Activated CD8-positive, alpha-beta memory T cell treated with anti-CD3 and anti-CD28 coated beads, Interleukin-2, amount 50 U/mL, for 24 hours (primary cell): ENCODE measurements around the gene MAGI1.

ENCODE experiments used
- DNase-seq: peaks from one replicate; pipeline ENCODE4 v3.0.0-alpha.2; 2020; ENCODE audit errors: extremely low read depth

The MAGI1 gene

DNA sequence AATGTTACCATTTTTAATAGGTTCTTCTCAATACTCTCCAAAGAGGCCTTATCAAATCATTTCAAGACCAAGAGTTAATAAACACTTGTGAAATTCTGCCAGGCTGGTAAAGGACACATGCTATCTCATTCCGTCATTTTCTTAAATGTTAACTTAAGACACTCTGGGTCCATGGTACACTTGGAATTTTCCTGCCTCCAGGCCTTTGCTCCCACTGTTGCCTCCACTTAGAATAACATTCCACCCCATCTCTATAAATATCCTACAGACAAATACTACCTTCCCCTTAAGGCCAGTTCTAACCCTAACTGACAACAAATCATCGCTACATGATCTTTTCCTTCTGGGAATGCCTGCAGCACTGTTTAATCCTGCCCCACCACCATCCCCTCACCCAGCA lies 24.1 kb downstream of the MAGI1 start:
- DNase-seq = no peak

DNA sequence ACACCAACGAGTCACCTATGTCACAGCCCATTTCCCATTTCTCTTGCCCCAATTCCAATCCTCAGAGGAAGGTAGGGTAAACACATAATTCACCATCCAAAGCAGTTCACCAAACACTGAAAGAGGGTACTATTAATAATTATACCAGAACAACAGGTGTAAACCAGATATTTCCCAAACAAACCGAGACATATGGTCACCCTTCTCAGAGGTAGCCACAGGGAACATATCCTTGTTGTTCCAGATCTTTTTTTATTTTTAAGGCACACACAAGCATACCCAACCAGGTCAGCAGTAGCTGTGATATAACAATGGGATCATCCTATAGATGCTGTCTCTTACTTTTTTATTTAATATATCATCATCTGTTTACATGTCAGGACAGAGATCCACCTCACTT lies 24.7 kb downstream of the MAGI1 start:
- DNase-seq = no peak

DNA sequence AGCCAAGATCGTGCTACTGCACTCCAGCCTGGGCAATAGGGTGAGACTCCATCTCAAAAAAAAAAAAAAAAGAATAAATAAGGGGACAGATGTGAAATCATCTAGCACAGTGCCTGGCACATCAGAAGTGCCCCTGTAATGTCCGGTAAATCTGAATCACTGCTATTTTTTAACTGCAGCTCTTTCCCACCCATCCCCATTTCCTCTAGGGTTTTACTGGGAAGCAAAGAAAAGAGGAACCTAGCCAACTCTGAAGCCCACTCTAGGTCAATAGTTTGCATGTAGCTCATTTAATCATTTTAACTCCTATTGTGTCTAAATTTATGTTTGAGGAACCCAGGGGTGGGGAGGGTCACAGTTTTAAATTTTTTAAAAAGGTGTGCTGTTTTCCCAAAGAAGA lies 26.0 kb downstream of the MAGI1 start:
- no peak for DNase-seq

DNA sequence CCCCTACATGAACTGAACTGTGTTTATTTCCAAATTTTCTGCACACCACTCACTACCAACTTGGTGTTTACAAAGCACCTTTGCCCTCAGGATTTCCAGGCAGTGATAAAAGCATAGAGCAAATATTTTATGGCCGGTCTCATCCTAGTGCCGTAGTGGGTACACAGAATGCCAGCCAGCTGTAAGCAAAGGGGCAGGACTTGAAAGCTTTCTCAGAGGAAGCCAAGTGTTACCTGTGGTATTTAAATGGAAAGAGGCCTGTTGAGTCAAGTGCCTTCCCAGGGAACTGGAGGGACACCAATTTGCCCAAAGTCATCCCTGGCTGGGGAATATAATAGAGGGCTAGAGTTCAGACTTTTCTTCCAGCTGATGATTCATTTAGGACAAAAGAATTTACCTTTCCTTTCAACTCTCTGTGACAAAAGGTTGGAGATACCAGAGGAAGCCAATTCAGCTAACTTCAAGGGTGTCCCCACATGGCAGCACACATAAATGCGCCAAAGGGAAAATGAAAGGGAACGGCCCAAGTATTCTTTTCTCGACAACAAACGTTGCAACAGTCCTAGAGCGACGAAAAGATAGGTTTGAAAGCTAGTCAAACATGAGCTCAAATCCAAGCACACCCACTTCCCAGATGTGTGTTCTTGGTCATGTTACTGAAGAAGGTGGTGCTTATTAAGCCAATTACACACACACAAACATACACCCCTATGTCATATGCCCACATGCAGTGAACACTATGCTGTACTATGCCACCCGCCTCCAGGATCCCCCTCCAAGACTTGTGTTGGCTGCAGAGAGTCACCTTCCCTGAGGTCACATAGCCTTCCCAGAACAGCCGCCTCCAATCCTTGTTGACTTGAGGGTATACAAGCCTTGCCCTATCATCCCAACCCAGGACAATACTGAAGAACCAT lies 27.7 kb downstream of the MAGI1 start:
- DNase-seq = no peak

DNA sequence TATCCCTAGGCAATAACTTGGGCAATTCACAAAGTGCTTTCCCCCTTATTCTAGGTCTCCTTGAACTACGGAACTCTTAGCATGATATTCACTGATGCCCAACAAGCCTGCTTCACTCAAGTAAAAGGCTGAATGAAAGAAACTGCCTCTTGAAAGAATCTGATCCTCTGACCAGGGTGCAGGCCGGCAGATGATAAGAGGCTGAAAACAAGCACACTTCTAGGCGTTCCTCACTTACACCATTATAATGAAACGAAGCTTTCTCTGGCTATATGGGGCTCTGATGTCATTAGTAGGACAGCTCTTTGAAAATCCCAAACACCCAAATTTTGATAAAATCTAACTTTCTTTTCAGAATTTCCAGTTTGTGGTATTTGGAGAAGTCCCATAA lies 28.4 kb downstream of the MAGI1 start:
- DNase-seq = no peak

DNA sequence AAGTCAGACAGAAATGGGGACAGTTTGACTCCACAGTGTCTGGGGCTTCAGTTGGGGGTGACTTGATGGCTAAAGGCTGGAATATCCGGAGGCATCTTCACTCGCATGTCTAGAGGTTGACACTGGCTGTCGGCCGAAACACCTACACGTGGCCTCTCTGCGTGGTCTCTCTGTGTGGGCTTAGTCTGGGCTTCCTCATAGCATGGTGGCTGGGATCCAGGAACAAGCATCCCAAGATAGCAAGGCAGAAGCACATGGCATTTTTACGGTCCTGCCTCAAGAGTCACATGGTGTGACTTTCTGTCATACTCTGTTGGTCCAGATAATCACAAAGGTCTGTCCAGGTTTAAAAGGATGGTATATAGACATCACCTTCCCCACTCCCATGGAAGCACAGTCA lies 34.5 kb downstream of the MAGI1 start:
- DNase-seq = no peak

DNA sequence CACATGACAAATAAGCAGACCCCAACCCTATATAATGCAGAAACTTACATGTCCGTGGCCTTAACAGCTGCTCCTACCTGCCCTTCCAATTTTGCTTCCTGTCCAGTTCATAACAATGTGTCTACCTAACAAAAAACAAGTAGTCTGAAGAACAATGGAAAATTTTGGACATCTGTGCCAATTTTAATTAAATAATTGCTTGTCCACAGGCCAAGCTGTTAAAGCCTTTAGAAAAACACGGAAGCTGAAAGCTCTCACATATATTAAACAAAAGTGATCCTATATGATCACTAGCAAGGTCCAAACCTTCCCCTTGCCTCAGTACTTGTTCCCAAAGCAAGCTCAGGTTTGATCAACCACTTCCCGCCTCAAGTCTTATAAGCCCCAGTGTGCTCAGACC lies 37.1 kb downstream of the MAGI1 start:
- no peak for DNase-seq

DNA sequence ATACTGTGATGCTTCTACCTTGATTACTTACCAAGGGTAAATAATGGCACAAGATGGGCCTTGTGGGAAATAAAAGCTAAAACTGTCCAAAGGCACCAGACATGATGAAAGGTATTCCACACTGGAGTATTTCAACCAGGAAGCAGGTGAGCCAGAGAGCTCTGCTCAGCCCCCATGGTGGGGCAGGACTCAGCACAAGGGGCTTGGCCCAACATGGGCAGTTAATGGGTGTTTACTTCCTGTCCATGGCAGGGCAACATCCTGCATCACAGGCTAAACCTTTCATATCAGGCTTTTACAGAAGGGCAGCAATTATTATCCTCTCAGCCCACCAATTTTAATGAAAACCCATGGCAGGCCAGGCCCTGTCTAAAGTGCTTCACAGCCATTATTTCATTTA lies 38.2 kb downstream of the MAGI1 start:
- no peak for DNase-seq

DNA sequence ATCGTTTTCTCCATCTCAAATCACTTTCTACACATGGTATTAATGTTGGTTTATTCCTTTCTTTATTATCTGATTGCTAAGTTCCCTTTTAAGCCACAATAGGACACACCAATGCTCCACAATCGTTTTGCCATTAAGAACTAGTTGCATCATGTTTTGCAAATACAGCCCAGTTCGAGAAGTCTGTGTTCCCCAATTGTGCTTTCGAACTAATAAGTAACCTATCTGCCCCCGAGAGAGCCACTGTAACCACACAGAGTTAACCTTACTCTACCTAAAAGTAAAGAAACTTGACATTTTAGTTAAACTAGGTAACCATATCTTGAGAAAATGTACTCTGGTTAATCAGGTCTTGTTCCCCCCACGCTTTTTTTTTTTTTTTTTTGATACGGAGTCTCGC lies 39.1 kb downstream of the MAGI1 start:
- no peak for DNase-seq

DNA sequence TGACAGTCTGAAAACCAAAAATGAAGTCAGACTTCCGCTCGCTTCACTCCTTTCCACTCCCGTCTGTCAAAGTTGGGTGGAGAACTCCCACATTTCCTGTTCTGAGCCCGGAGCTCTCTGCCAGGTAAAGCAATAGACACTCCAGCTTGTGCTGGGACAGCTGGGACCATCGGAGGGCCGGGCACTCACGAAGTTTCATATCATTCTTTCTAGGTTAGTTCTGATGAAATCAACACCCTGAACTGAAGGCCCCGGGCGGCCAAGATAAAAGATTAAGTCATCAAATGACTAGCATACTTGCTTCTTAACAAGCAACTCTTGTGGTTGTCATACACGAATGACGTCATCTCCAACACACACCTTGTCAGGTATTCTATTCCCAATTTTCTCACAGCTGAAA lies 42.1 kb downstream of the MAGI1 start:
- no peak for DNase-seq

DNA sequence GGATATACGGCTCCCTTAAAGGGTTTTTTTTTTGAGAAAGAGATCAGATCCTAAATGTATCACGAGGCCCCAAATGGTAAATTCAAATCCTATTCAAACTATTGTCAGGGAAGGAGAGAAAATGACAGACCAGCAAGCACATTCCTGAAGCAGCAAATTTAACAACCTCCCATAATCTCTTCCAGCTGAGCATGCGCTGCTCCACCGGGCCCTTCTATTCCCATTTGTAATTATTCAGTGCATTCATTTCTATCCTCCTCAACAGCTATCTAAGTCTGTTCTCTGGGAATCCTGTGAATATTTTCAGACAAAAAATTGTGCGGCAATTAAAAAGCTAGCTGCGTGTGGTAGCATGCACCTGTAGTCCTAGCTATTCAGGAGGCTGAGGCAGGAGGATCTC lies 43.2 kb downstream of the MAGI1 start:
- DNase-seq = no peak

DNA sequence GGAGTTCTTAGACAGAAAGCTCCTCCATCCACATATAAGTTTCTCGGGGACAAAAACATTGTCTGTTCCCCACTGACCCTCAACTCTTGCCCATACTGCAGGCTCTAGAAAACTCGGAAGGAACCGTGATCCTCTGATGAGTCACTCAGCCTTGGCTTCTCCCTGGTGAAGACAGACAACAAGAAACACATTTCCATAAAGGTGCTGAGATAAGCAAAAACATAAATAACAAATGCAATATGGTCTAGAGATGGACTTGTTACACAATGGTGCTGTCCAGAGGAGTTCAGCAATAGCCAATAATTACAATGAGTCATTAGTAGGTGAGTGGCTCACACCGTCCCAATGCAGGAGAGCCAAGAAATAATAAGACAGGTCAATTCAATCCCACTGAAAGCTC lies 43.7 kb downstream of the MAGI1 start:
- no peak for DNase-seq

DNA sequence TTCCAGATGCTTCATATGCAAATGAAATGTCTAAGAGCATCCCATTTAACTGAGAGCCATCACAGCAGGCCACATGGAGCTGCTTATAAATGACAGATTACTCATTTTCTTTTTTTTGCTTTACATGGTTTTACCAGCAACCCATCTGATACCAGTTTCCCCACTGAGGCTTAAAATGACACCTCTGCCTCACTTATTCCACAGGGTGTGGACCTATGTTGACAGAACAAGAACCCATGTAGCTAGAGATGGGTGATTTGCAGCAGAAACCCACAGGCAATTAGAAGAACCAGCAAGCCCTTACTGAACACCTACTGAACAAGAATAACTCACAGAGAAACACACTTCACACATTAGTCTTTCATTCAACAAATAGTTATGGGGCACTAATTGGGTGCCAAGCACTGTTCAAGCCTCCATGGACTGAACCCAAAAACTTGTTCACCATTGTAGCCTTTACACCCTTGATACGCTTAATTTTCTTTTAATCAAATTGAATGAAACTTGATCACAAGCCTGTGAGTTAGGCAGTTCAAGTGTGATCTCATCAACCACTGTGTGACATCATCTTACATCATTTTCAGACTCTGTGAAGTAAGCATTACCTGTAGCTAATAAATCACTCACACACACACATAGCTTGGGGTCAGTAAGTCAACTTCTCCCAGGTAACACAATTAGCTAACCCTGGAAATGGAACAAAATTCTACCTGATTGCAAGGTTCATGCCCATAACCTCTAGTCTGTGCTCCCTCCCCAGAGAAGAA lies 45.4 kb downstream of the MAGI1 start:
- no peak for DNase-seq

DNA sequence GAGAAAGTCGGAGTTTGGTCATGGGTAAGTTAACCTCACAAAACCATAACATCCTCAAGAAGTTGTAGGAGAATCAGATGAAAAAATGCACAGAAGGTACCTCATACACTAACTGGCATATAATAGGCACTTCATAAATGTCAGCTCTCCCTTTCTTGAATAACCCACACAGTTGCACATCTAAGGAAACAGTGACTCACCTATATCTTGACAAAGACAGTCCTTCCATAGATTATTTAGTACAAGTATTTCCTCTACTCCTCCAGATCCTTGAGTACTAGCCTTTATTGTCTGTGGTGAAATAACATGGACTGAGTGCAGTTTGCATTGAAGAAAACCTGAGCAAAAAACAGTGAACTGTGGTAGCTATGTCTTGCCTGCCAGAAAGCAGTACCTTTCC lies 46.6 kb downstream of the MAGI1 start:
- no peak for DNase-seq

DNA sequence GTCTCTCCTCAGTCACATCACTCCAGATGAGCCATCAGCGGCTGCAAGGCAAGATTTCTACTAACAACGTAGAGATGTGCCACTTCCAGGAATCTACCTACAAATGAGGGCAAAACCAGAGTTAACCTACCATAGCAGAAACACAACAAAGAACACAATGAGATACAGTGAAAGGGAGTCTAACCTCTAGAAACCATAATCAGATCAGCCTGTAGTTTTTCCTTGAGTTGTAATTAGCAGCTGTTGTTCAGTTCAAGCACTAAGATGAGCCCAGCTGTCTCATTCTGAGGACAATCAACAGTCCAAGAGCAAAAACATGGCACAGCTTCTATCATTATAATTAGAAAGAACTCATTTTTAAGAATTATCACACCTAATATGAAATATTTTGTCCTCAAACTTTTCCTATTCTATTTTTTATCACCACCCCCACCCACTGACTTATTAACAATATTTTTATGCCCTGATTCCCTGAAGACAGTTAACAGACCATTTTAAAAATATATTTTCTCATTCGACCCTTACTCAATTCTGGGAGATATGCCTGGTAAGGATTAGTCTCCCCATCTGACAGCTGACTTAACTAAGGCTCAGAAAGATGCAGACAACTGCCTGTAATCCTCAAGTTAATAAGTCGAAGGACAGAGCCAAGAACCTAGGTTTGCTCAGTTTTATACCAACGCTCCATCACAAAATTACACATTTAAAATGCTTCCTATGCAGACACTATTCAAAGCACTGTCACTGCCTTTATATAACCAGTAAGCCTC lies 50.1 kb downstream of the MAGI1 start:
- DNase-seq = no peak

DNA sequence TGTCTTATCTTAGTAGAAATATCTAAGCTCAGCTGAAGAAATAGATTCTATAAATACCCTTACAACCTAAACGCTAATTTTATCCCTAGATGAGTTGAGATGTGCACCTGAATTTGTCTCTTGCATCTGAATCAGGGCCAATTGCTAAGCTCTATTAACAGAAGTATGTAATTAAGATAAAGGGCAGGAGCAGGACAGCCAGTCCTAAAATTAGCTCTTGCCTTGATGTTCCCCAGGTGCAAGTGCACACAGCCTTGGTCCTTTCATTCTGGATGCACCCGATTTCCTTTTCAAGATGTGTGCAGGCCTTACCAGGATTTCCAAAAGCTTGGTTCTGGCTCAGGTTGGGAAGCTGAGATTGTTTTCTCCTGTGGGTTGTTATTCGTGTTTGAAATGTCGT lies 52.4 kb downstream of the MAGI1 start:
- no peak for DNase-seq

DNA sequence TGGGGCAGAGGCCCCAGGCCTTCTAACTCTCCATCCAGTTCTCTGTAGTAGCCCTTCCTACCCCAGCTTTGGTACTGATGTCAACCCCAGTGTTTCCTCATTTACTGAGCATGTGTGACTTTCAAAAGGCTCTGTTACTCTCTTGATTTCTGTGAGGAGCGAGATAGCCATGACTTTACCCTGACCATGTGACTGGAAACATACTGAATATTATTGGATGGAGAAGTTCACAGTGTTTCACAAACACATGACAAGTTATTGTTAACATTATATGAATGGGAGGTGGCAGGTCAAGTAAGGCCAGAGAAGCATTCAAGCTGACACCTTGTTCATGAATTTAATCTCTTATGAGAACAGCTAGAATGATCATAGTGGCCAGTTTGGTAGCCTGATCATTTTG lies 53.7 kb downstream of the MAGI1 start:
- no peak for DNase-seq

DNA sequence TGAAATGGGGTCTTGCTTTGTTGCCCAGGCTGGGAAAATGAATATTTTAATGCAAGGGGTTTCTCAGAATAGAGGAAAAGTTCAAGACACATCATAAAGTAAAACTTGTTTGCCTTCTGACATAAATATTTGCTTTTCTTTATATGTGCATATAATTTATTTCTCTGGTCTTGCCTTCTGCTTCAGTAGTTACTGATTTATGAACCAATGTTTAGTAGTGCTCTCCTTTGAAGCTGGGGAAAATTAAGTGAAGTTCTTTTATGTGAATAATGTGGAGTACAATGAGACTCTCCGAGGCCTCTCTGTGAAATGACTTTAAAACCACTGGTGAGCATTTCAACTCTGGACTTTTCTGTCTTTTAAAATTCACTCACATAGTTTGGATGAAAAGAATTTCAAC lies 55.6 kb downstream of the MAGI1 start:
- no peak for DNase-seq

DNA sequence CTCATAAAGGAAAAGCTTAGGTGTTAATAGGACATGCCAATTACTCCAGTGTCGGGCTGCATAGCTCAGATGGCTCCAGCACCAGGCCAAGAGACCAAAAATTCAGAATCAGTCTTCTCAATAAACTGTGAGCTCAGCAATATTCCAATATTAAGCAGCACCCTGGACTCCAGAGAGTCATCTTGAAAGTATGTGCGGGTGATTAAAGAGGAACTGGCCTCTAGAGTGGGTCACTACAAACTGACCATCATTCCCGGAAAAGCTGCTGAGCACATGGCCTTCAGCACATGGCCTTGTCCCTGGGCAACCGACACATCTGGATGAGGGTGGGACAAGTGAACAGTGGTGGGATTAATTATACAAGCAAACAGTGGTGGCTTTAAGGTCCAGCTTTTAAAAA lies 59.0 kb downstream of the MAGI1 start:
- DNase-seq = no peak

DNA sequence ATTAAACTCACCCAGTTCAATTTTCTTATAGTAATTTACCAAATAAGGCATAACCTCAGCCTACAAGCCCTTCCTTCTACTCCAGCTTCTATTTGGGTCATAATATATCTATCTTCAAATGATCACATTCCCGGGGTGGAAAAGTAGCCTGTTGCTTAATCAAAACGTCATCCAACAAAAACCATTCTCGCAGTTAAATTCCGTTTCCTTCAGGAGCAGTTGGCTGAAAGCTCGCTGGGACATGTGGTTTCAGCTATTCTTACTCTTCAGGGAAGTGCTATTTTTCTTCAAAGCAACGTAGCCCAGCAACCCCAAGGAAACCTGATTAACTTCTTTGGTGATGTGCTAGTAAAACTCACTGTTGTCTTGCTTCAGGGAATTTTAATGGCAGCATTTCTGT lies 59.6 kb downstream of the MAGI1 start:
- no peak for DNase-seq

DNA sequence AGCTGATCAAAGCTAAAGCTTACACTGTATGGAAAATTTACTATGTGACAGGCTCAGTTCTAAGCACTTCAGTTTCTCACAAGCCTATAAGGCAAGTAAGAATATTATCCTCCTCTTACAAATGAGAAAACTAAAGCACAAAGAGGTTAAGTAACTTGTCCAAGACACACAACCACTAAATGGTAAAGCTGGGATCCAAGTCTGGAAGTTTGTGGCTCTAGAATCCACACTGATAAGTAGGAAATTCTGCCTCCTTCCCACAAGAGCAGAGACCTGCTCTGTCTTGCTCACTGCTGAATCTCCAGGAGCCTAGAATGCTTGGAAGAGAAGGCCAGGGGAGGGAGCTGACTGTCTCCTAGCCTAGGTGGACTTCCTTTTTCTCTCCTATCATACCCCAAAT lies 60.6 kb downstream of the MAGI1 start:
- DNase-seq = no peak

DNA sequence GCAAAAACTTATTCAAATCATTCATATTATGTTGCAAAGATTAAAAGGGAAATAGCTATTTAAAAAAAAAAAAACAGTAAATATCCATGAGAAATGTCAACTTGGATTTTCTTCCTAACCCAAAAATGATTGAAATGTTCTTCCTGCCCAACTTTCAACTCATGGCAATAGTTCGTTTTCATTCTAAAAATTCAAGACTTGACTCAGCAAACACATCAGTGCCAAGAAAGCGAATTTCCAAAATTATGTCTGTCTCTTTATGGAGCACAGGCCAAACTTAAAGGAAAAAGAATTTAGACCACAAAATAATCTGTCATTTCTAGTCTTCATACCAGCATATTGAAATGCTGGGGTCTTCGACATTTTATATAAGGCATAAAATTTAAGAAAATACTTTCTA lies 63.7 kb downstream of the MAGI1 start:
- no peak for DNase-seq

DNA sequence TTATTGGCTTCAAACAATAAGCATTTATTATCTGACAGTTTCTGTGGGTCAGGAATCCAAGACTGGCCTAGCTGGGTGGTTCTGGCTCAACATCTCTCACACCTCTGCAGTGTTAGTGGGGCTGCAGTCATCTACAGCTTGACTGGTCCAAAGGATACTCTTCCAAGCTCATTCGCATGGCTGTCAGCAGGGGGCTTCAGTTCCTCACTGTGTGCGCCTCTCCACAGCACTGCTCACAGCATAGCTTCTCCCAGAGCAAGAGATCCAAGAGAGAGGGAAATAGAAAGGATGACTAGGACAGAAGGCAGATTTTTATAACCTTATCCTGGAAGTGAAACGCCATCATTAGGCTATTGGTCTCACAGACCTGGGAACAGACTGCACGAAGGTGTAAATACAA lies 64.2 kb downstream of the MAGI1 start:
- DNase-seq = no peak
